Prostate gland (tissue), 2 donors: ENCODE measurements around the gene STARD5. TPM values are rescaled to one million over a fixed set of nuclear protein-coding genes. Genes with fewer than 3 reads are reported as not detected.

ENCODE experiments used
- DNase-seq: peaks from one replicate; pipeline ENCODE4 v3.0.0-alpha.2; 2019; ENCODE audit warnings: low spot score
- H3K27ac ChIP-seq, 2 donors: fragments of 200-600 bp; sonication (generic); 2 replicates each; pipeline ENCODE4 v1.5.1; 2017 to 2019
- H3K27me3 ChIP-seq: fragments of 200-600 bp; sonication (generic); replicated peaks from 2 replicates; pipeline ENCODE4 v1.5.1; 2019; ENCODE audit not compliant: insufficient read depth
- H3K36me3 ChIP-seq, 2 donors: fragments of 200-600 bp; sonication (generic); 1 replicate in 1 of 2; 2 replicates in 1 of 2; pipeline versions ENCODE4 v1.5.1 to v1.8.1; 2017 to 2019
- H3K4me1 ChIP-seq: fragments of 200-600 bp; sonication (generic); replicated peaks from 2 replicates; pipeline ENCODE4 v1.5.1; 2019
- H3K4me3 ChIP-seq, 2 donors: fragments of 200-600 bp; sonication (generic); 2 replicates each; pipeline ENCODE4 v1.5.1; 2017 to 2019
- H3K9me3 ChIP-seq: fragments of 200-600 bp; sonication (generic); 2 replicates; pipeline ENCODE4 v1.5.1; 2017
- POLR2A ChIP-seq: fragments of 450-650 bp; IDR thresholded peaks from one replicate; pipeline ENCODE4 v1.6.1; 2016; ENCODE audit warnings: antibody characterized with exemption, mild to moderate bottlenecking
- POLR2AphosphoS5 ChIP-seq: sonication (generic); formaldehyde crosslinking; IDR thresholded peaks from one replicate; pipeline ENCODE4 v1.6.1; 2017; ENCODE audit warnings: antibody characterized with exemption
- WGBS: methylation state at CpG from one replicate; pipeline ENCODE4 v1.1.5; 2018; 5-methylcytosine and 5-hydroxymethylcytosine counted together
- intact Hi-C: fragments of 100-400 bp; cut with DNase I; formaldehyde crosslinking; loops from one replicate; pipeline ENCODE4 v1.14.2; 2022
- total RNA-seq, 2 donors: library from RNA; depleted of rRNA; stranded (reverse); fragments of >200 nt; gene quantifications; one replicate each; pipeline ENCODE4 v1.1.0, GENCODE V29; 2016
- TF ChIP-seq, protein P1 (sequence below), 4 experiments: fragments of 200-600 bp in 2 of 4; fragments of 450-650 bp in 2 of 4; sonication (generic) in 2 of 4; IDR thresholded peaks; 1 replicate in 3 of 4; 2 replicates in 1 of 4; pipeline ENCODE4 v1.5.1; 2016 to 2019; ENCODE audit warnings: antibody characterized with exemption in 4 of 4, mild to moderate bottlenecking in 2 of 4, moderate library complexity in 2 of 4

Gene STARD5
- total RNA-seq, 2 donors from 2014 or later, result 19.6 to 23.2 TPM

- Histone ChIP-seq H3K27ac (no peak overlapping the region), H3K4me3 (no peak overlapping the region), H3K27me3 (no peaks in the 10 kb centered on the region), H3K4me1 (no peaks in the 10 kb centered on the region), H3K36me3 (no peaks in the 10 kb centered on the region), H3K9me3 (no peaks in the 10 kb centered on the region)
- DNase-seq, result no peak
- intact Hi-C loops, result no loop called here
- WGBS, result 98% methylated on average over 6 of the region's 6 CpGs
- TF ChIP-seq, protein P1, sequence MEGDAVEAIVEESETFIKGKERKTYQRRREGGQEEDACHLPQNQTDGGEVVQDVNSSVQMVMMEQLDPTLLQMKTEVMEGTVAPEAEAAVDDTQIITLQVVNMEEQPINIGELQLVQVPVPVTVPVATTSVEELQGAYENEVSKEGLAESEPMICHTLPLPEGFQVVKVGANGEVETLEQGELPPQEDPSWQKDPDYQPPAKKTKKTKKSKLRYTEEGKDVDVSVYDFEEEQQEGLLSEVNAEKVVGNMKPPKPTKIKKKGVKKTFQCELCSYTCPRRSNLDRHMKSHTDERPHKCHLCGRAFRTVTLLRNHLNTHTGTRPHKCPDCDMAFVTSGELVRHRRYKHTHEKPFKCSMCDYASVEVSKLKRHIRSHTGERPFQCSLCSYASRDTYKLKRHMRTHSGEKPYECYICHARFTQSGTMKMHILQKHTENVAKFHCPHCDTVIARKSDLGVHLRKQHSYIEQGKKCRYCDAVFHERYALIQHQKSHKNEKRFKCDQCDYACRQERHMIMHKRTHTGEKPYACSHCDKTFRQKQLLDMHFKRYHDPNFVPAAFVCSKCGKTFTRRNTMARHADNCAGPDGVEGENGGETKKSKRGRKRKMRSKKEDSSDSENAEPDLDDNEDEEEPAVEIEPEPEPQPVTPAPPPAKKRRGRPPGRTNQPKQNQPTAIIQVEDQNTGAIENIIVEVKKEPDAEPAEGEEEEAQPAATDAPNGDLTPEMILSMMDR (IDR thresholded peaks at IDR 0.05), result no peak
- no peak for TF ChIP-seq POLR2AphosphoS5
- no peak for TF ChIP-seq POLR2A
These were observed 38.5 kb downstream of the STARD5 start for GRCh38 chr15:81285461-81285860.

GRCh38 chr15:81284256-81285031, 39.5 kb downstream of the STARD5 start:
- Histone ChIP-seq H3K36me3 (no peaks in the 10 kb centered on the region), H3K27me3 (no peaks in the 10 kb centered on the region), H3K4me3 (no peak overlapping the region), H3K27ac (no peak overlapping the region), H3K4me1 (peaks cover 6% of the 10 kb centered on the region), H3K9me3 (no peaks in the 10 kb centered on the region)
- WGBS, result 91% methylated on average over 5 of the region's 5 CpGs
- intact Hi-C loops, result no loop called here
- no peak for DNase-seq
- TF ChIP-seq, protein P1 (IDR thresholded peaks at IDR 0.05), result no peak
- TF ChIP-seq POLR2AphosphoS5, result no peak
- no peak for TF ChIP-seq POLR2A

GRCh38 chr15:81282911-81283310, 41.0 kb downstream of the STARD5 start:
- 98% methylated on average over 5 of the region's 5 CpGs for WGBS
- no peaks in the 10 kb centered on the region for H3K27me3 ChIP-seq
- peaks cover 6% of the 10 kb centered on the region for H3K4me1 ChIP-seq
- no peaks in the 10 kb centered on the region for H3K36me3 ChIP-seq
- H3K27ac ChIP-seq, result no peak overlapping the region
- intact Hi-C loops, result no loop called here
- TF ChIP-seq POLR2AphosphoS5 (no peak), POLR2A (no peak)
- TF ChIP-seq, protein P1 (IDR thresholded peaks at IDR 0.05), result no peak
- no peak overlapping the region for H3K4me3 ChIP-seq
- no peaks in the 10 kb centered on the region for H3K9me3 ChIP-seq
- DNase-seq, result no peak

GRCh38 chr15:81282606-81282895, 41.4 kb downstream of the STARD5 start:
- TF ChIP-seq POLR2A, result no peak
- TF ChIP-seq, protein P1 (IDR thresholded peaks at IDR 0.05), result no peak

More at GRCh38 chr15:81282606-81282895, 41.4 kb downstream of the STARD5 start:
- intact Hi-C loops, result no loop called here
- peaks cover 6% of the 10 kb centered on the region for H3K4me1 ChIP-seq
- H3K4me3 ChIP-seq, result no peak overlapping the region
- H3K9me3 ChIP-seq, result no peaks in the 10 kb centered on the region
- no peaks in the 10 kb centered on the region for H3K36me3 ChIP-seq
- no peak overlapping the region for H3K27ac ChIP-seq
- no peaks in the 10 kb centered on the region for H3K27me3 ChIP-seq
- WGBS, result 95% methylated on average over 18 of the region's 18 CpGs
- no peak for DNase-seq
